Measurements from ENCODE around the gene PAPOLA.

DNA sequence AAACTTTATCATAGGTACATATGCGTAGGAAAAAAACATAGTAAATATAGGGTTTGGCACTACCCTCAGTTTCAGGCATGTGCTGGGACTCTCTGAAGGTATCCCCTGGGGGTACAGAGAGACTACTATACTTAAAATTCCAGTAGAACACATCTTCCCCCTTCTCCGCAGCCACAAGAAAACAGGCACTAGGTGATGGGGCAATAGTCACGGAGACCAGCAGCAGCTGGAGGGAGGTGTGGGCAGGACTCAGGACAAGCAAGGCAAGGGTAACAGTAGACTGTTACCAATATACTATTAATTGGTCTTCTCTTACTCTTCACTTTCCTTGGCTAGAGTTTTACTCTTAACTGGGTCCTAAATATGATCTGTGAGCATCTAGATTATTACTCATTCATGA, 4.6 kb upstream of the PAPOLA start:
- no peak for TF ChIP-seq POLR2A (IDR thresholded peaks at IDR 0.05; ENCODE audit: low read depth, low read length)
- TF ChIP-seq TAF1 (IDR thresholded peaks at IDR 0.05; ENCODE audit: borderline replicate concordance, low read depth, low read length), result no peak
